SU-DHL-6 (cell line): Measurements from ENCODE around the gene CIAO3.

Experiments
- H2AFZ ChIP-seq: fragments of 200-600 bp; sonication (generic); 2 replicates; pipeline ENCODE4 v1.6.1; 2014; ENCODE audit warnings: low read depth, mild to moderate bottlenecking, moderate library complexity, mixed read lengths, antibody characterized with exemption, low read length; ENCODE audit not compliant: severe bottlenecking
- H3F3A ChIP-seq: fragments of 200-600 bp; shearing (Covaris generic); 2 replicates; pipeline ENCODE4 v1.6.0; 2016; ENCODE audit warnings: antibody characterized with exemption, mild to moderate bottlenecking; ENCODE audit not compliant: insufficient read depth
- H3K27ac ChIP-seq: fragments of 200-600 bp; sonication (generic); 2 replicates; pipeline ENCODE4 v1.5.1; 2016; ENCODE audit warnings: low read depth, mild to moderate bottlenecking, low read length, moderate library complexity, mixed read lengths
- H3K27me3 ChIP-seq: fragments of 200-600 bp; sonication (generic), shearing (Covaris generic); 2 replicates; pipeline ENCODE4 v1.6.0; 2014; ENCODE audit warnings: mild to moderate bottlenecking, low read length
- H3K36me3 ChIP-seq: fragments of 200-600 bp; sonication (generic); 2 replicates; pipeline ENCODE4 v1.6.1; 2014; ENCODE audit warnings: mild to moderate bottlenecking, low read length, mixed read lengths
- H3K4me2 ChIP-seq: fragments of 300-600, 200-600 bp; shearing (Covaris generic), sonication (generic); 2 replicates; pipeline ENCODE4 v1.6.0; 2014; ENCODE audit warnings: low read length, low read depth, mild to moderate bottlenecking; ENCODE audit not compliant: poor library complexity, severe bottlenecking
- H3K4me3 ChIP-seq: fragments of 200-600 bp; sonication (generic); 2 replicates; pipeline ENCODE4 v1.5.1; 2014; ENCODE audit warnings: antibody characterized with exemption, low read length, mild to moderate bottlenecking, mixed read lengths; ENCODE audit not compliant: insufficient read depth, poor library complexity, severe bottlenecking
- H3K79me2 ChIP-seq: fragments of 200-600 bp; sonication (generic); 2 replicates; pipeline ENCODE4 v1.6.1; 2014; ENCODE audit warnings: mild to moderate bottlenecking, low read length, moderate library complexity; ENCODE audit not compliant: insufficient read depth
- H3K9ac ChIP-seq: fragments of 200-600 bp; sonication (generic); 2 replicates; pipeline ENCODE4 v1.7.0; 2014; ENCODE audit warnings: mild to moderate bottlenecking, low read length
- H3K9me2 ChIP-seq: fragments of 200-600 bp; sonication (generic); replicated peaks from 2 replicates; pipeline ENCODE4 v1.6.1; 2014; ENCODE audit warnings: low read length; ENCODE audit not compliant: insufficient read depth
- H3K9me3 ChIP-seq: fragments of 200-600 bp; sonication (generic); 2 replicates; pipeline ENCODE4 v1.6.1; 2014; ENCODE audit warnings: low read length, mixed read lengths; ENCODE audit not compliant: insufficient read depth
- H4K20me1 ChIP-seq: fragments of 200-600 bp; sonication (generic); 2 replicates; pipeline ENCODE4 v1.6.1; 2014; ENCODE audit warnings: low read depth, mild to moderate bottlenecking, antibody characterized with exemption, low read length, moderate library complexity, mixed read lengths
- CTCF ChIP-seq: fragments of 200-600 bp; sonication (generic); IDR thresholded peaks from one replicate; pipeline ENCODE4 v1.5.1; 2017; ENCODE audit warnings: antibody characterized with exemption, mild to moderate bottlenecking, low read length, moderate library complexity; ENCODE audit not compliant: insufficient read depth, poor library complexity, severe bottlenecking
- EZH2phosphoT487 ChIP-seq: fragments of 200-600 bp; sonication (generic), shearing (Covaris generic); conservative IDR thresholded peaks from 2 replicates; pipeline ENCODE4 v1.6.1; 2018; ENCODE audit warnings: mild to moderate bottlenecking, antibody characterized with exemption, low read length, moderate library complexity, mixed read lengths

Gene CIAO3

GRCh38 chr16:732936-733335 is 7.9 kb downstream of the CIAO3 start:
- Histone ChIP-seq H3K4me3 (no peak overlapping the region), H3K36me3 (no peaks in the 10 kb centered on the region), H3K9me2 (no peaks in the 10 kb centered on the region), H3K9ac (no peak overlapping the region), H3K27me3 (no peaks in the 10 kb centered on the region), H3K27ac (no peak overlapping the region), H4K20me1 (no peaks in the 10 kb centered on the region), H3K4me2 (no peak overlapping the region), H2AFZ (no peak overlapping the region), H3F3A (peaks cover 12% of the 10 kb centered on the region), H3K9me3 (no peaks in the 10 kb centered on the region), H3K79me2 (no peaks in the 10 kb centered on the region)
- no peak for TF ChIP-seq CTCF
- TF ChIP-seq EZH2phosphoT487 = no peak

- H3K4me3 ChIP-seq = no peak overlapping the region
- no peak overlapping the region for H3K4me2 ChIP-seq
- no peak overlapping the region for H3K9ac ChIP-seq
- no peak overlapping the region for H2AFZ ChIP-seq
- no peaks in the 10 kb centered on the region for H3K9me2 ChIP-seq
- H3K27me3 ChIP-seq = no peaks in the 10 kb centered on the region
- no peaks in the 10 kb centered on the region for H3K79me2 ChIP-seq
- TF ChIP-seq EZH2phosphoT487 = no peak
- no peak for TF ChIP-seq CTCF
- H4K20me1 ChIP-seq = no peaks in the 10 kb centered on the region
- H3K9me3 ChIP-seq = no peaks in the 10 kb centered on the region
- H3F3A ChIP-seq = peaks cover 10% of the 10 kb centered on the region
- no peak overlapping the region for H3K27ac ChIP-seq
- no peaks in the 10 kb centered on the region for H3K36me3 ChIP-seq
These were observed 8.5 kb downstream of the CIAO3 start for GRCh38 chr16:732332-732731.

- Histone ChIP-seq H3K4me2 (no peak overlapping the region), H3K9me2 (no peaks in the 10 kb centered on the region), H3K9ac (no peak overlapping the region), H3K4me3 (no peak overlapping the region), H3K79me2 (no peaks in the 10 kb centered on the region), H3K27ac (no peak overlapping the region), H3K9me3 (no peaks in the 10 kb centered on the region), H2AFZ (no peak overlapping the region), H3F3A (peaks cover 19% of the 10 kb centered on the region), H3K36me3 (no peaks in the 10 kb centered on the region), H3K27me3 (no peaks in the 10 kb centered on the region), H4K20me1 (no peaks in the 10 kb centered on the region)
- no peak for TF ChIP-seq EZH2phosphoT487
- TF ChIP-seq CTCF = no peak
These were observed 9.9 kb downstream of the CIAO3 start for GRCh38 chr16:730666-731509.
